Effector CD8-positive, alpha-beta T cell (primary cell): Measurements from ENCODE around the gene ATP10A.
A peak's percentile ranks its signal among the peaks of the same experiment; 100 is the strongest.
"Not testable (repeated sequence)": the region's sequence is repeated elsewhere in the genome, so short reads cannot be mapped to it uniquely, and the experiment has no call there.

Experiments used
- DNase-seq: peaks from one replicate; lab custom pipeline; 2025; lab: John Stamatoyannopoulos, UW

ATP10A gene

GRCh38 chr15:25859838-25860645 lies 3.1 kb downstream of the ATP10A start:
- DNase-seq, result peak; percentile 15

GRCh38 chr15:25858952-25859760 lies 4.0 kb downstream of the ATP10A start:
- DNase-seq, result no peak

GRCh38 chr15:25856059-25856458 lies 7.1 kb downstream of the ATP10A start:
- DNase-seq, result not testable (repeated sequence)

GRCh38 chr15:25852661-25853524 lies 10.2 kb downstream of the ATP10A start:
- no peak for DNase-seq

GRCh38 chr15:25852027-25852426 lies 11.1 kb downstream of the ATP10A start:
- DNase-seq, result no peak

- DNase-seq, result peak; percentile 49
These were observed 12.7 kb downstream of the ATP10A start for GRCh38 chr15:25850154-25851111.

- DNase-seq, result no peak
These were observed 13.8 kb downstream of the ATP10A start for GRCh38 chr15:25849157-25849921.

- no peak for DNase-seq
These were observed 14.4 kb downstream of the ATP10A start for GRCh38 chr15:25848784-25849156.

GRCh38 chr15:25848325-25848724 lies 14.8 kb downstream of the ATP10A start:
- DNase-seq, result no peak

GRCh38 chr15:25847051-25847450 lies 16.1 kb downstream of the ATP10A start:
- DNase-seq, result no peak

GRCh38 chr15:25846377-25846776 lies 16.8 kb downstream of the ATP10A start:
- DNase-seq, result peak; percentile 15

GRCh38 chr15:25844981-25845680 lies 18.0 kb downstream of the ATP10A start:
- DNase-seq, result no peak

GRCh38 chr15:25844542-25844941 lies 18.6 kb downstream of the ATP10A start:
- no peak for DNase-seq

GRCh38 chr15:25844076-25844475 lies 19.1 kb downstream of the ATP10A start:
- no peak for DNase-seq

- no peak for DNase-seq
These were observed 23.4 kb downstream of the ATP10A start for GRCh38 chr15:25839638-25840156.

GRCh38 chr15:25838871-25839195 lies 24.3 kb downstream of the ATP10A start:
- DNase-seq, result no peak

- no peak for DNase-seq
These were observed 24.8 kb downstream of the ATP10A start for GRCh38 chr15:25838191-25838870.

GRCh38 chr15:25832158-25832557 lies 31.0 kb downstream of the ATP10A start:
- no peak for DNase-seq
